Trophoblast cell (in vitro differentiated cells and primary cell): ENCODE results near the gene EYA2.

ENCODE experiments used
- DNase-seq, 2 donors: peaks; one replicate each; pipeline ENCODE4 v3.0.0-alpha.2; 2016
- H2AFZ ChIP-seq: 2 replicates; pipeline ENCODE4 v1.6.1; 2013; ENCODE audit warnings: low read length, moderate library complexity, mild to moderate bottlenecking; ENCODE audit not compliant: insufficient read depth, poor library complexity
- H2AK5ac ChIP-seq: 2 replicates; pipeline ENCODE4 v1.6.1; 2013; ENCODE audit warnings: mild to moderate bottlenecking, low read length
- H2BK120ac ChIP-seq: 2 replicates; pipeline ENCODE4 v1.6.1; 2013; ENCODE audit warnings: low read length, mild to moderate bottlenecking, moderate library complexity; ENCODE audit not compliant: insufficient read depth, poor library complexity
- H2BK12ac ChIP-seq: 2 replicates; pipeline ENCODE4 v1.6.1; 2013; ENCODE audit warnings: mild to moderate bottlenecking, low read length, moderate library complexity
- H2BK5ac ChIP-seq: 2 replicates; pipeline ENCODE4 v1.6.1; 2013; ENCODE audit warnings: low read length, low read depth, moderate library complexity, mild to moderate bottlenecking; ENCODE audit not compliant: poor library complexity
- H3K14ac ChIP-seq: 2 replicates; pipeline ENCODE4 v1.6.1; 2013; ENCODE audit warnings: mild to moderate bottlenecking, low read length
- H3K18ac ChIP-seq: 2 replicates; pipeline ENCODE4 v1.6.1; 2013; ENCODE audit warnings: mild to moderate bottlenecking, low read length
- H3K23ac ChIP-seq: 2 replicates; pipeline ENCODE4 v1.6.1; 2013; ENCODE audit warnings: low read length
- H3K27ac ChIP-seq: 2 replicates; pipeline ENCODE4 v1.5.1; 2013; ENCODE audit warnings: low read depth, mild to moderate bottlenecking, inconsistent platforms, low read length, moderate library complexity
- H3K27me3 ChIP-seq: 2 replicates; pipeline ENCODE4 v1.6.1; 2013; ENCODE audit warnings: inconsistent platforms, mild to moderate bottlenecking, low read length, moderate library complexity; ENCODE audit not compliant: insufficient read depth
- H3K36me3 ChIP-seq, 2 experiments: 1 replicate in 1 of 2; 2 replicates in 1 of 2; pipeline ENCODE4 v1.6.1; 2013; ENCODE audit warnings: low read length in 2 of 2, mild to moderate bottlenecking in 2 of 2, moderate library complexity in 1 of 2; ENCODE audit not compliant: insufficient read depth in 2 of 2, control insufficient read depth in 1 of 2
- H3K4ac ChIP-seq: 2 replicates; pipeline ENCODE4 v1.6.1; 2013; ENCODE audit warnings: low read depth, mild to moderate bottlenecking, low read length, moderate library complexity
- H3K4me1 ChIP-seq, 2 experiments: 1 replicate in 1 of 2; 2 replicates in 1 of 2; pipeline ENCODE4 v1.6.1; 2013; ENCODE audit warnings: low read length in 2 of 2, mild to moderate bottlenecking in 2 of 2, moderate library complexity in 1 of 2; ENCODE audit not compliant: insufficient read depth in 2 of 2, control insufficient read depth in 1 of 2
- H3K4me2 ChIP-seq: 2 replicates; pipeline ENCODE4 v1.6.1; 2013; ENCODE audit warnings: inconsistent platforms, mild to moderate bottlenecking, low read length, moderate library complexity
- H3K4me3 ChIP-seq: 2 replicates; pipeline ENCODE4 v1.5.1; 2013; ENCODE audit warnings: mild to moderate bottlenecking, low read depth, low read length, inconsistent platforms
- H3K79me1 ChIP-seq: one replicate; pipeline ENCODE4 v1.6.1; 2013; ENCODE audit warnings: low read length
- H3K79me2 ChIP-seq: 2 replicates; pipeline ENCODE4 v1.6.1; 2013; ENCODE audit warnings: low read length, mild to moderate bottlenecking; ENCODE audit not compliant: control insufficient read depth, insufficient read depth, poor library complexity
- H3K9ac ChIP-seq: 2 replicates; pipeline ENCODE4 v1.6.1; 2013; ENCODE audit warnings: mild to moderate bottlenecking, low read length
- H3K9me3 ChIP-seq: 2 replicates; pipeline ENCODE4 v1.6.1; 2013; ENCODE audit warnings: low read depth, mild to moderate bottlenecking, control low read depth, inconsistent platforms, low read length; ENCODE audit not compliant: insufficient read depth
- H4K12ac ChIP-seq: 2 replicates; pipeline ENCODE4 v1.6.1; 2013; ENCODE audit warnings: low read depth, mild to moderate bottlenecking, low read length, moderate library complexity
- H4K8ac ChIP-seq: 2 replicates; pipeline ENCODE4 v1.6.1; 2013; ENCODE audit warnings: low read depth, mild to moderate bottlenecking, low read length, moderate library complexity
- H4K91ac ChIP-seq: one replicate; pipeline ENCODE4 v1.6.1; 2013; ENCODE audit warnings: low read depth, mild to moderate bottlenecking, low read length, moderate library complexity
- WGBS: extraction: QIAGEN DNeasy Blood & Tissue Kit; methylation state at CpG from one replicate; pipeline ENCODE4 v1.1.7; 2013; ENCODE audit warnings: missing lambda C conversion rate; ENCODE audit not compliant: insufficient read length, insufficient coverage; ENCODE audit errors: extremely low coverage; 5-methylcytosine and 5-hydroxymethylcytosine counted together

The EYA2 gene

DNA sequence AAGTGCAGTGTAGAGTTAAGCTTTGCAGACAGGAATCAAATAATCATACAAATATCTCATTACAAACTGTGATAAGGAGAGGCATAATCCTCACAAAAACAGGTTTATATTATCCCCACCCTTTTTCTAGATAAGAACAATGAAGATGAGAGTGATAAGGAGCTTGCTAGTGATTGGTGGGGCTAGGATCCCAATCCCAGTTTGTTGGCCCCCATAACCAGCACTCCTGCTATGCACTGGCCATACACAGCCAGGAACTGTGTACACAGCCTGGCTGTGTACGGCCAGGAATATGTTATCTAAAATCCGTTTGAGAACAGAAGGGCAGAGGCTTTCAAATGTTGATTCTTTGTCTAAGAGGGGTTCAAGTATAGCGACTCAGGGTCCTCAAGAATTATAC, 180.6 kb downstream of the EYA2 start:
- H3K9ac ChIP-seq: no peak overlapping the region
- no peak overlapping the region for H2AFZ ChIP-seq
- DNase-seq: no peak
- peaks cover 9 to 18% of the 10 kb centered on the region in 2 experiments for H3K36me3 ChIP-seq
- H3K79me1 ChIP-seq: no peaks in the 10 kb centered on the region
- H4K91ac ChIP-seq: no peak overlapping the region
- no peak overlapping the region for H3K4me3 ChIP-seq
- peaks cover 6% of the 10 kb centered on the region for H3K9me3 ChIP-seq
- H3K4me2 ChIP-seq: no peak overlapping the region
- H4K8ac ChIP-seq: no peak overlapping the region
- no peak overlapping the region for H3K27ac ChIP-seq
- H3K4ac ChIP-seq: no peak overlapping the region
- no peak overlapping the region for H2BK12ac ChIP-seq
- H2AK5ac ChIP-seq: no peak overlapping the region
- no peak overlapping the region for H2BK120ac ChIP-seq
- no peak overlapping the region for H2BK5ac ChIP-seq
- no peak overlapping the region for H4K12ac ChIP-seq
- no CpG with 5 or more reads among the region's 3 CpGs for WGBS
- no peaks in the 10 kb centered on the region for H3K27me3 ChIP-seq
- H3K79me2 ChIP-seq: no peaks in the 10 kb centered on the region
- H3K14ac ChIP-seq: no peak overlapping the region
- H3K18ac ChIP-seq: no peak overlapping the region
- H3K23ac ChIP-seq: no peak overlapping the region
- H3K4me1 ChIP-seq: no peaks in the 10 kb centered on the region

DNA sequence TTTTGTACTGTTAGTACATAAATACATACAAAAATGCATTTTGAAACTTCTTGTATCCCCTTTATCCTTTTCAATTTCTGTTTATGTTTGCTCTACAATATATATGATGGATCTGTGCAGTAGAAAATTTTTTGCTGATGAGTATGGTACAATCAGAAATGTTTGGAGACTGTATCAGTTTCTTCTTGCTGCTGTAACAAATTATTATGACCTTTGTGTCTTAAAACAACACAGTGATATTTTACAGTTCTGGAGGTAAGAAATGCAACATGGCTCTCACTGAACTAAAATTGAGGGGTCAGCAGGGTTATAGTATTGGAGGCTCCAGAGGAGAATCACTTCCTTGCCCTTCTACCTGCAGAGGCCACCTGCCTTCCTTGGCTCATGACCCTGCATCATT, 184.4 kb downstream of the EYA2 start:
- H3K4ac ChIP-seq: no peak overlapping the region
- H2BK5ac ChIP-seq: no peak overlapping the region
- no peak overlapping the region for H2AK5ac ChIP-seq
- H3K9me3 ChIP-seq: peaks cover 5% of the 10 kb centered on the region
- H3K79me1 ChIP-seq: no peaks in the 10 kb centered on the region
- no peak for DNase-seq
- no peak overlapping the region for H2AFZ ChIP-seq
- H4K12ac ChIP-seq: no peak overlapping the region
- no peak overlapping the region for H3K4me2 ChIP-seq
- H3K4me1 ChIP-seq: no peaks in the 10 kb centered on the region
- no peak overlapping the region for H3K23ac ChIP-seq
- H3K14ac ChIP-seq: no peak overlapping the region
- no peak overlapping the region for H4K8ac ChIP-seq
- no peak overlapping the region for H3K27ac ChIP-seq
- H3K9ac ChIP-seq: no peak overlapping the region
- no peak overlapping the region for H3K18ac ChIP-seq
- H3K79me2 ChIP-seq: no peaks in the 10 kb centered on the region
- no peak overlapping the region for H2BK12ac ChIP-seq
- no peak overlapping the region for H2BK120ac ChIP-seq
- peaks cover 5 to 11% of the 10 kb centered on the region in 2 experiments for H3K36me3 ChIP-seq
- no peak overlapping the region for H3K4me3 ChIP-seq
- no peaks in the 10 kb centered on the region for H3K27me3 ChIP-seq
- no peak overlapping the region for H4K91ac ChIP-seq

DNA sequence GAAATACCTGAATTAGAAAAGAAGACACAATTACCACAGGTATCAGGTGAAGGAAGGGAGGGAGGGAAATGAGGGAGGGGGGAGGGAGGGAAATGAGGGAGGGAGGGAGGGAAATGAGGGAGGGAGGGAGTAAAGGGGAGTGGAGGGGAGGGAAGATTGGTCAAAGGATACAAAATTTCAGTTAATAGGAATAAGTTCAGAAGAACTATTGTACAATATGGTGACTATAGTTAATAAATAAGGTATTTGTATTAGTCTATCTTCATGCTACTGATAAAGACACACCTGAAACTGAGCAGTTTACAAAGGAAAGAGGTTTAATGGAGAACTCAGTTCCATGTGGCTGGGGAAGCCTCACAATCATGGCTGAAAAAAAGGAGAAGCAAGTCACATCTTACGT, 185.7 kb downstream of the EYA2 start:
- H3K79me1 ChIP-seq: no peaks in the 10 kb centered on the region
- no peak overlapping the region for H3K4me2 ChIP-seq
- no peak overlapping the region for H4K91ac ChIP-seq
- H2AFZ ChIP-seq: no peak overlapping the region
- H2BK5ac ChIP-seq: no peak overlapping the region
- H3K4me1 ChIP-seq: no peaks in the 10 kb centered on the region
- H3K9ac ChIP-seq: no peak overlapping the region
- peaks cover under 1 to 6% of the 10 kb centered on the region in 2 experiments for H3K36me3 ChIP-seq
- no peak overlapping the region for H4K12ac ChIP-seq
- H3K4ac ChIP-seq: no peak overlapping the region
- H3K23ac ChIP-seq: no peak overlapping the region
- no peak overlapping the region for H2BK120ac ChIP-seq
- H3K9me3 ChIP-seq: peaks cover 3% of the 10 kb centered on the region
- DNase-seq: no peak
- H2BK12ac ChIP-seq: no peak overlapping the region
- no peak overlapping the region for H4K8ac ChIP-seq
- no peak overlapping the region for H3K27ac ChIP-seq
- no peak overlapping the region for H3K14ac ChIP-seq
- H3K4me3 ChIP-seq: no peak overlapping the region
- H3K79me2 ChIP-seq: no peaks in the 10 kb centered on the region
- no peak overlapping the region for H2AK5ac ChIP-seq
- H3K18ac ChIP-seq: no peak overlapping the region
- WGBS: no CpG with 5 or more reads among the region's 1 CpG
- no peaks in the 10 kb centered on the region for H3K27me3 ChIP-seq

DNA sequence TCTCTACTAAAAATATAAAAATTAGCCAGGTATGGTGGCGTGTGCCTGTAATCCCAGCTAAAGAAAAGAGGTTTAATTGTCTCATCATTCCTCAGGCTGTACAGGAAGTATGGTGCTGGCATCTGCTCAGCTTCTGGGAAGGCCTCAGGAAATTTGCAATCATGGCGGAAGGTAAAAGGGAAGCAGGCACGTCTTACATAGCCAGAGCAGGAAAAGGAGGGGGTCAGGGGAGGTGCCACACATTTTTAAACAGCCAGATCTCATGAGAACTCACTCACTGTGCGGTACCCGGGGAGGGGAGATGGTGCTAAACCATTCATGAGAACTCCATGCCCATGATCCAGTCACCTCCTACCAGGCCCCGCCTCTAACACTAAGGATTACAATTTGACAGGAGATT, 191.7 kb downstream of the EYA2 start:
- H4K91ac ChIP-seq: no peak overlapping the region
- H2AK5ac ChIP-seq: no peak overlapping the region
- no peaks in the 10 kb centered on the region for H3K9me3 ChIP-seq
- peaks cover 2 to 5% of the 10 kb centered on the region in 2 experiments for H3K36me3 ChIP-seq
- no peak overlapping the region for H2AFZ ChIP-seq
- no peak overlapping the region for H2BK5ac ChIP-seq
- WGBS: no CpG with 5 or more reads among the region's 6 CpGs
- no peaks in the 10 kb centered on the region for H3K79me2 ChIP-seq
- DNase-seq: no peak
- no peak overlapping the region for H2BK120ac ChIP-seq
- no peaks in the 10 kb centered on the region for H3K27me3 ChIP-seq
- H3K23ac ChIP-seq: no peak overlapping the region
- no peaks in the 10 kb centered on the region for H3K79me1 ChIP-seq
- H3K4ac ChIP-seq: no peak overlapping the region
- H3K14ac ChIP-seq: no peak overlapping the region
- H4K12ac ChIP-seq: no peak overlapping the region
- H3K27ac ChIP-seq: no peak overlapping the region
- H3K9ac ChIP-seq: peak overlapping the region; percentile 53
- no peak overlapping the region for H2BK12ac ChIP-seq
- no peak overlapping the region for H4K8ac ChIP-seq
- no peak overlapping the region for H3K4me2 ChIP-seq
- H3K4me1 ChIP-seq: no peaks in the 10 kb centered on the region
- H3K18ac ChIP-seq: no peak overlapping the region
- no peak overlapping the region for H3K4me3 ChIP-seq
